Measurements from ENCODE around the gene PLSCR3. TPM values are rescaled to one million over a fixed set of nuclear protein-coding genes. Genes with fewer than 3 reads are reported as not detected.

PLSCR3 gene
- total RNA-seq, 1 experiment from 2014 or later, result 43.8 TPM

GRCh38 chr17:7432296-7432695 is 38.0 kb upstream of the PLSCR3 start:
- intact Hi-C loops (cut with micrococcal nuclease), result loop anchor here (10.0 kb wide), 1 partner anchor 167 kb away; the partner anchor contains the start of gene CLDN7
- no peak for ATAC-seq
- H3K4me3 ChIP-seq (replicated peaks in 1 of 2; ENCODE audit: low read depth in 1 of 2, low read length in 2 of 2), result no peak overlapping the region
- no peak for DNase-seq (ENCODE audit: low read depth, low spot score)
- ChIA-PET POLR2A (interaction anchor here (0.6 kb wide), 1 partner anchor 425 kb away, joined by 3 read pairs; the partner anchor contains the start of gene NAA38), CTCF (no interaction called here), RAD21 (ENCODE audit: low non-redundant PET in 1 of 2, low total read pairs in 2 of 2, uncharacterized antibody in 2 of 2, unreplicated experiment in 2 of 2) (no interaction called here)
- no peaks in the 10 kb centered on the region; a peak in 1 of 4 replicates for H3K9me3 ChIP-seq (ENCODE audit: control insufficient read depth in 1 of 2, insufficient read depth in 1 of 2, low read depth in 1 of 2, low read length in 2 of 2)
- TF ChIP-seq SIN3A (IDR thresholded peaks at IDR 0.05; ENCODE audit: low read depth) (no peak), ZFX (IDR thresholded peaks at IDR 0.05) (no peak), YY1 (IDR thresholded peaks at IDR 0.05; ENCODE audit: extremely low read depth, insufficient replicate concordance, low read depth, low read length) (no peak), EZH2 (IDR thresholded peaks at IDR 0.05) (no peak), CEBPB (IDR thresholded peaks at IDR 0.05; ENCODE audit: low read depth) (no peak), EZH2phosphoT487 (IDR thresholded peaks at IDR 0.05; ENCODE audit: borderline replicate concordance) (no peak), POLR2AphosphoS5 (IDR thresholded peaks at IDR 0.05; ENCODE audit: low read depth, low read length) (no peak), ELF1 (IDR thresholded peaks at IDR 0.05; ENCODE audit: borderline replicate concordance, low read depth) (no peak), POLR2A (IDR thresholded peaks at IDR 0.05; ENCODE audit: borderline replicate concordance, extremely low read depth, insufficient read depth, insufficient read length) (no peak), ZBTB33 (IDR thresholded peaks at IDR 0.05; ENCODE audit: extremely low read depth, insufficient replicate concordance, low read length) (no peak), JUND (IDR thresholded peaks at IDR 0.05) (no peak), RAD21 (IDR thresholded peaks at IDR 0.05; ENCODE audit: low read depth) (no peak), SP1 (IDR thresholded peaks at IDR 0.05; ENCODE audit: low read depth) (no peak), TCF7L2 (IDR thresholded peaks at IDR 0.05; ENCODE audit: borderline replicate concordance, extremely low read depth, insufficient read depth, insufficient read length) (no peak), ZNF274 (IDR thresholded peaks at IDR 0.05; ENCODE audit: low read depth, low read length) (no peak)
- TF ChIP-seq, protein P1, sequence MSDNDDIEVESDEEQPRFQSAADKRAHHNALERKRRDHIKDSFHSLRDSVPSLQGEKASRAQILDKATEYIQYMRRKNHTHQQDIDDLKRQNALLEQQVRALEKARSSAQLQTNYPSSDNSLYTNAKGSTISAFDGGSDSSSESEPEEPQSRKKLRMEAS (IDR thresholded peaks at IDR 0.05), result no peak
- H3K9ac ChIP-seq (ENCODE audit: low read length), result no peak overlapping the region
- no peaks in the 10 kb centered on the region for H3K27me3 ChIP-seq (ENCODE audit: insufficient read depth, low read length)
- BruUV-seq (replicated peaks), result no TSS peak
- peaks cover 9 to 27% of the 10 kb centered on the region in 2 experiments for H3K4me1 ChIP-seq (ENCODE audit: control insufficient read depth in 1 of 2, insufficient read depth in 2 of 2, low read length in 2 of 2)
- H3K27ac ChIP-seq (ENCODE audit: low read depth, low read length), result no peak overlapping the region
- H4K20me1 ChIP-seq (ENCODE audit: insufficient read depth), result no peaks in the 10 kb centered on the region
- no peaks in the 10 kb centered on the region for H3K36me3 ChIP-seq (ENCODE audit: control insufficient read depth in 1 of 2, insufficient read depth in 2 of 2, low read length in 2 of 2)
- H3K79me2 ChIP-seq (ENCODE audit: insufficient read depth, low read length), result no peaks in the 10 kb centered on the region
- no peaks in the 10 kb centered on the region for H3K9me2 ChIP-seq (ENCODE audit: insufficient read depth)
- no peak overlapping the region for H2AFZ ChIP-seq (ENCODE audit: low read depth, low read length, poor library complexity, severe bottlenecking)
- no peak overlapping the region for H3K4me2 ChIP-seq (ENCODE audit: low read length)
